Naive thymus-derived CD8-positive, alpha-beta T cell (primary cell): ENCODE data around the gene DIS3L2. TPM values are rescaled to one million over a fixed set of nuclear protein-coding genes. Genes with fewer than 3 reads are reported as not detected.

ENCODE experiments used
- microRNA-seq: library from miRNA; unstranded; fragments of <30 nt; microRNA quantifications from one replicate; pipeline ENCODE4 v1.2.0, GENCODE V29; 2022; ENCODE audit warnings: borderline microRNAs expressed
- polyA plus RNA-seq, 3 donors: library from polyadenylated mRNA; unstranded; fragments of 300-500 nt; fragmentation: Illumina TruSeq; gene quantifications; one replicate each; pipeline ENCODE4 v1.2.3, GENCODE V29; 2021
- total RNA-seq, 8 experiments: library from RNA in 2 of 8; stranded (reverse) in 2 of 8; gene quantifications; one replicate each; pipeline ENCODE4 v1.2.3 and lab custom pipeline; 2021 to 2026

DIS3L2 gene
- total and polyA plus RNA-seq, 5 experiments from 2014 or later = 12.5 to 59.1 (median 17.2) TPM

Small RNA genes within 50 kb of the gene (microRNA-seq; reads per million reads assigned to microRNA genes)
- not detected for gene MIR562

Other genes starting within 250 kb of the DIS3L2 start
- 10 to 100 TPM; 24.7 to 30.6 TPM for gene PDE6D, start 180.4 kb upstream of the DIS3L2 start, total RNA-seq
- 10 to 100 TPM; 47.9 to 59.5 (median 51.4) TPM for gene PDE6D, start 180.4 kb upstream of the DIS3L2 start, polyA plus RNA-seq
- gene COPS7B, start 175.3 kb upstream of the DIS3L2 start, total RNA-seq = 10 to 100 TPM; 55.8 to 57.7 TPM
- 10 to 100 TPM; 30.0 to 41.0 (median 32.6) TPM for gene COPS7B, start 175.3 kb upstream of the DIS3L2 start, polyA plus RNA-seq
- not detected for gene NPPC, start 35.3 kb upstream of the DIS3L2 start, total RNA-seq
- gene NPPC, start 35.3 kb upstream of the DIS3L2 start, polyA plus RNA-seq = under 1 TPM in 1 of 3 donors, not detected in 2; 0.27 TPM